Measurements from ENCODE around the gene PKD1L1.

PKD1L1 gene

DNA sequence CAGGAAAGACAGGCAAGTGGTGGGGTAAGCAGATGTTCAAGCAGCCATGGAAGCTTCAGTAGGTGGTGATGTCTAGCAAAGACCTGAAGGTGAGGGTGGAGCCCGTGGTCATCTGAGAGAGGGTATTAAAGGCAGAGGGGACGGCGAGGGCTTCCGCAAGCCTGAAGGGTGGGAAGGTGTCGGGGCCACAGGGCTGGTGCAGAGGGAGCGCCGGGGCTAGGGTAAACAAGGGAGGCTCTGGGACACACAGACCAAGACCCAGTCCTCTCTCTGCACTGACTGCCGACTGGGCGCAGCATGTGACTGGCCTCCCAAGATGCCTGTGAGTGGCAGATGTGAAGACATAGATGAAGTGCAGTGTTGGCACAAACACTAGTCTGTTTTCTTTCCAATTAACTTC is 132.4 kb downstream of the PKD1L1 start:
- H2AFZ ChIP-seq (ENCODE audit: low read length, unreplicated experiment), result no peak overlapping the region
- H3K4me1 ChIP-seq (ENCODE audit: control insufficient read depth, insufficient read depth, low read length, unreplicated experiment), result peaks cover 12% of the 10 kb centered on the region
- H3K27me3 ChIP-seq (ENCODE audit: insufficient read depth, low read length), result no peaks in the 10 kb centered on the region
- H3K36me3 ChIP-seq (ENCODE audit: insufficient read depth, low read length), result no peaks in the 10 kb centered on the region
- H3K4me3 ChIP-seq (ENCODE audit: low read depth, low read length), result no peak overlapping the region
- no peak overlapping the region for H3K27ac ChIP-seq (ENCODE audit: low read depth, low read length)
- H3K79me2 ChIP-seq (ENCODE audit: control insufficient read depth, insufficient read depth, low read length, unreplicated experiment), result no peaks in the 10 kb centered on the region

DNA sequence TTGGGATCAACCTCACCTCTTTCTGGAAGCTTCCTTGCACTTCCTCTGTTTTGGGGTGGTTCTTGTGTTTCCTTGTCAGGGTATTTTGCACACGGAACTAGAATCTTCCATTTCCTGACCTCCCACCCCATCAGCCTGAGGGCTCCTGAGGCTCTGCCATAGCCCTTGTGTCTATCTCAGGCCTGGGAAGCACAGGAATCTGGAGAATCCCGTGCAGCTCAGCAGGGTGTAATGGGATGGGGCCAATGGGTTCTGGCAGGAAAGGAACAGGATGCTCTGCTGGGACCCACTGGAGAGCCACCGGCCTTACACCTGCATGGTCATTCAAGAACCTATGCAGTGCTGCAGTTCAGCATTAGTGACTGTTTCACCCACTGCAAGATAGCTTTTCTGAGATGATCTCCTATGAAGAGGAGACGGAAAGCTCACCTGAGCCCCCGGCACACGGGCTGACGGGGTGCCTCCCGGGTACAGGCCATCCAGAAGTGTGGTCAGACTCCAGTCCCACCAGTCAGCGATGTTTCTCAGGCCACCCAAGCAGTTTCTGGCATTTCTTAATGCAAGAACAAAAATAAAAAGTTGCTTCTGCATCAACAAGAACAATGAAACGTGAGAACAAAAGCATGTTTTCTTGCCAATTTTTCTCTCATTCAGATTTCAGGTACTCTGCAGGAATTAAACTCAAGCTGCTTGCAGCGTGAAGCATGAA is 133.2 kb downstream of the PKD1L1 start:
- Histone ChIP-seq H3K4me3 (ENCODE audit: low read depth, low read length) (no peak overlapping the region), H2AFZ (ENCODE audit: low read length, unreplicated experiment) (no peak overlapping the region), H3K27ac (ENCODE audit: low read depth, low read length) (no peak overlapping the region), H3K36me3 (ENCODE audit: insufficient read depth, low read length) (no peaks in the 10 kb centered on the region), H3K4me1 (ENCODE audit: control insufficient read depth, insufficient read depth, low read length, unreplicated experiment) (peaks cover 12% of the 10 kb centered on the region), H3K27me3 (ENCODE audit: insufficient read depth, low read length) (no peaks in the 10 kb centered on the region), H3K79me2 (ENCODE audit: control insufficient read depth, insufficient read depth, low read length, unreplicated experiment) (no peaks in the 10 kb centered on the region)

DNA sequence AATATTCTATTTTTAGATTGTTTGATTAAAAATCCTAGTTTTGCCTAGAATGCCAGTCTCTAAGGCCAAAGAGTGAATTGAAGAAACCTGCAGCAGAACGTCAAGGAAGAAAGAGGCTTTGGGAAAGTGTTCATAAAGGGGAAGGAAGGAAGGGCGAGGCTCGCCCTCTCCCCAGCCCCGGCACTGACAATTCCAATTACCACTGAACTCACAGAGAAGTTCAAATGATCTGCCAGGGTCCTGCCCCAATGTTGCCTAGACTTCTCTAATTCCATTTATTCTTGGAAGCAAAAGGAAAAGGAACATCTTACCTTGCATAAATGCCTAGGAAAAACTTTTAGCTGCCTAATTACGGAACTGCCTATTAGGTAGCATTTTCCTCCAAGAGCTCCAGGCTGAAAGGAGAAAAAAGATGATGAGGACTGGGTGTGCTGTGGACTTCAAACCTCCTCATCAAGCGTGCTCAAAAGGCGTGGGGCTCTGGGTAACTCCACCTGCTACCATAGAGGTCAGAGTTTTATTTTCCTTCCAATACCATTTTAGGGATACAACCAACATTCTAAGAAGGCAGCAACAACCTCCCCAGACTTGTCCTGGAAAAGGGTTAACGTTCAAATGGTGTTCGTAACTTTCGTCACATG is 134.5 kb downstream of the PKD1L1 start:
- Histone ChIP-seq H3K36me3 (ENCODE audit: insufficient read depth, low read length) (no peaks in the 10 kb centered on the region), H3K4me3 (ENCODE audit: low read depth, low read length) (no peak overlapping the region), H3K79me2 (ENCODE audit: control insufficient read depth, insufficient read depth, low read length, unreplicated experiment) (no peaks in the 10 kb centered on the region), H3K27ac (ENCODE audit: low read depth, low read length) (no peak overlapping the region), H3K4me1 (ENCODE audit: control insufficient read depth, insufficient read depth, low read length, unreplicated experiment) (peaks cover 7% of the 10 kb centered on the region), H2AFZ (ENCODE audit: low read length, unreplicated experiment) (no peak overlapping the region), H3K27me3 (ENCODE audit: insufficient read depth, low read length) (no peaks in the 10 kb centered on the region)

DNA sequence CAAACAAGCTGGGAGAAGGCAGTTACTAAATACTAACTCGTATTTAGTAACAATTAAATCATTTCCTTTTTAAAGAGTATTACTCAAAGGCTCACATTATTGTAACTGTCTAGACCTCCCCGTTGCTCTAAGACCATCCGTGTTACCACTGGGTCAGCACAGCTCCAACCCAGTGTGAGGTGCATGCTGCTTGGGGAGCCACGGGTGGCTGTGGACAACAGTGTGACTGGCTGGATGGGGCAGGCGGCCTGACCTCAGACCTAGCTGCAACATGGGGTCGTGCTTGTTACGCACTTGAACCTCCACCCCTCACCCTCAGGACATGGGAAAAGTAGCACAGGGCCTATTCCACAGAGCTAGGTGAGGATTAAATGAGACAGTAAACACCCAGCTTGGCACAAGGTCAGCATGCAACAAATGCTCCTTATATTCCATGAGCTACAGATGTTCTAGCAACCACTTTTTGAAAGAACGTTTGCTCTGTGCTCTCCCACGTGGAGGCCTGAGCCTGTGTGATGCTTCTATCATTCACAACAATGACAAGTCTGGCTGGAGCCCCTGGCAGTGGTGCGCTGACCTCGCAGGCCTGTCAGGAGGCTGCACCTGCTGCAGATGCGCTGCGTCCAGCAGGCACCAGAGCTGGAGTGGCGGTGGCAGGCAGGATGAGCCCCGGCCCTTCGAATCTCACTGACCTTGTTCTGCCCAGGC is 135.7 kb downstream of the PKD1L1 start:
- no peak overlapping the region for H3K27ac ChIP-seq (ENCODE audit: low read depth, low read length)
- H3K79me2 ChIP-seq (ENCODE audit: control insufficient read depth, insufficient read depth, low read length, unreplicated experiment), result no peaks in the 10 kb centered on the region
- H3K4me1 ChIP-seq (ENCODE audit: control insufficient read depth, insufficient read depth, low read length, unreplicated experiment), result peaks cover 4% of the 10 kb centered on the region
- H3K27me3 ChIP-seq (ENCODE audit: insufficient read depth, low read length), result no peaks in the 10 kb centered on the region
- H3K36me3 ChIP-seq (ENCODE audit: insufficient read depth, low read length), result no peaks in the 10 kb centered on the region
- H2AFZ ChIP-seq (ENCODE audit: low read length, unreplicated experiment), result no peak overlapping the region
- H3K4me3 ChIP-seq (ENCODE audit: low read depth, low read length), result no peak overlapping the region

DNA sequence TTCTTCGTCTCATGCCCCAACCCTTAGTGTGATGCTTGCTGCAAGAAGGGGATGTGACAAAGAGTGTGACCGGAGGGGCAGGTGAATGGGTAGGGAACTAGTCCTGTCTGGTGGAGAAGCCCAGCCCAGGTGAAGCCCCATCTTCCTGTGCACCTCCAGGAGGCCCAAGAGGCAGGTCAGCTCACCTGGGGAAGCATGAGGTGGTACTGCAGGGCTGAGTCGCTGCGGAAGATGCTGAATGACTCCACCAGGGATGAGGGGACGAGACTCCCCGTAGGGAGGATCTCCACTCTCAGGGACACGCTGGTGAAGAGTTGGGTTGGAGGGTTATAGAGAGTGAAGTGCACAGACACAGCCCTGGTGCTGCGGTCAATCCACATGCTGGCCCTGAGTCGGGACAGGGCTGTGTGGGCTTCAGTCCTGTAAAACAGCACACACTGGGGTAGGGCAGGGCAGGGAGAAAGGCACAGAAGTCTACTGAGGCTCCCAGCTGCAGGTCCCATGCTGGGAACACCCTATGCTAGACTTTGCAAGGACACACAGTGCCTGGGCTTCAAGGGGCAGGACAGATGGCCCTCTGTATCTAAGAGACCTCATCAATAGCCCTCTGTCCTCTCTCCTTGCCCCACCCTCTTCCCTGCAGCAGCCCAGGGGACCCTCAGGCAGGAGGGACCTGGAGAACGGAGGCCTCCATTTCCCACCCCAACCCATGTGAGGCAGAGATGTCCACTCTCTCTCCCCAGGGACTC is 136.5 kb downstream of the PKD1L1 start:
- Histone ChIP-seq H3K79me2 (ENCODE audit: control insufficient read depth, insufficient read depth, low read length, unreplicated experiment) (no peaks in the 10 kb centered on the region), H3K4me1 (ENCODE audit: control insufficient read depth, insufficient read depth, low read length, unreplicated experiment) (peaks cover 4% of the 10 kb centered on the region), H3K36me3 (ENCODE audit: insufficient read depth, low read length) (no peaks in the 10 kb centered on the region), H2AFZ (ENCODE audit: low read length, unreplicated experiment) (no peak overlapping the region), H3K27ac (ENCODE audit: low read depth, low read length) (no peak overlapping the region), H3K4me3 (ENCODE audit: low read depth, low read length) (no peak overlapping the region), H3K27me3 (ENCODE audit: insufficient read depth, low read length) (no peaks in the 10 kb centered on the region)

DNA sequence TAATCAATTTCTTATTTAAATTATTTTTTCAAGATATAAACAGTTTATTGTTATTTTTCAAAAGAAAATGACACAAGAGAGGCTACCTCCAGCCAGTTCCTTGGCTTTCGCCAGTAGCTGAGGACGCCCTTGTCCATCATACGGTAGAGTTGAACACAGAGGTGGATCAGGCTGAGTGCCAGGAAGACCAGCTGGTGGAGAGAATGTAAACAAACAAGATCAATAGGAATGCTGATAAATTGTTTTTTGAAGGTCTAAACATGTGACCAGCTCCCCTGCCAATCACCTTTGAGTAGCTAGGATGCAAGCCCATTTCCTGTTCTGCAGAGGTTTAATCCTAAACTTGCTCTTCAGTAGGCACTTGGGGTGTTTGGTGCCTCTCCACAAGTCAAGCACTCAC is 138.9 kb downstream of the PKD1L1 start:
- H3K27ac ChIP-seq (ENCODE audit: low read depth, low read length), result no peak overlapping the region
- no peaks in the 10 kb centered on the region for H3K27me3 ChIP-seq (ENCODE audit: insufficient read depth, low read length)
- no peaks in the 10 kb centered on the region for H3K79me2 ChIP-seq (ENCODE audit: control insufficient read depth, insufficient read depth, low read length, unreplicated experiment)
- no peaks in the 10 kb centered on the region for H3K36me3 ChIP-seq (ENCODE audit: insufficient read depth, low read length)
- peaks cover 7% of the 10 kb centered on the region for H3K4me1 ChIP-seq (ENCODE audit: control insufficient read depth, insufficient read depth, low read length, unreplicated experiment)
- H2AFZ ChIP-seq (ENCODE audit: low read length, unreplicated experiment), result no peak overlapping the region
- no peak overlapping the region for H3K4me3 ChIP-seq (ENCODE audit: low read depth, low read length)

DNA sequence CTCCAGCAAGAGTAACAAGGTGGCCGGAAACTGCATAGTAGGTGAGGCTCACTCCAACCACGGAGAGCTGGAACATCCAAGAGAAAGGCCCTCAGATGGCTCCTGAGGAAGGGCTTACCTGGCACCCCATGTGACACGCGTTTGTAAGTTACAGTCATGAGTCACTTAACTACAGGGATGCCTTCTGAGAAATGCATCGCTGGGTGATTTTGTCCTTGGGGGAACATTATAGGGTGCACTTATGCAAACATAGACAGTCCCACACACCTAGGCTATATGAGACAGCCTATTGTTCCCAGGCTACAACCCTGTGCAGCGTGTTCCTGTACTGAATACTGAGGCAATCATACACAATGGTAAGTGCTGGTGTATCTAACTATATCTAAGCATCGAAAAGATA is 139.9 kb downstream of the PKD1L1 start:
- Histone ChIP-seq H3K79me2 (ENCODE audit: control insufficient read depth, insufficient read depth, low read length, unreplicated experiment) (no peaks in the 10 kb centered on the region), H2AFZ (ENCODE audit: low read length, unreplicated experiment) (no peak overlapping the region), H3K4me3 (ENCODE audit: low read depth, low read length) (no peak overlapping the region), H3K27me3 (ENCODE audit: insufficient read depth, low read length) (no peaks in the 10 kb centered on the region), H3K4me1 (ENCODE audit: control insufficient read depth, insufficient read depth, low read length, unreplicated experiment) (peaks cover 7% of the 10 kb centered on the region), H3K27ac (ENCODE audit: low read depth, low read length) (no peak overlapping the region), H3K36me3 (ENCODE audit: insufficient read depth, low read length) (no peaks in the 10 kb centered on the region)

DNA sequence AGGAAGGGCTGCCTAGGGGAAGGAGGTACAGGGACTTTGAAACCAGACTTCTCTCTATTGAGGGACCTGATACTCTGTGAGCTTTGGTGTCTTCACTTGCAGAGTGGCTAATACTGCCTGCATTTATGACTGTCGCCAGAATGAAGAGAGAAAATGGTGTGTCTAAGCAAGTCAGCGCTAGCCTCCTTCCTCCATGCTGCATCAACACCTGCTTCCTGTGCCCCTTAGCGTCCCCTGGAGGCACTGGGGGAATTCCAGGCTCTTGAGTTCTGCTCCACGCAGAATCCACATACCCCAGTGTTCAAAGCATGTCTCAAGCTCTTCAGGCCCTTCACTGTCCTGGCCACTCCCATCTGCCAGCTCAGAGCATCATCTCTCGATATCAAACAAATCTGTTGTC is 140.5 kb downstream of the PKD1L1 start:
- no peak overlapping the region for H3K4me3 ChIP-seq (ENCODE audit: low read depth, low read length)
- no peaks in the 10 kb centered on the region for H3K27me3 ChIP-seq (ENCODE audit: insufficient read depth, low read length)
- no peak overlapping the region for H2AFZ ChIP-seq (ENCODE audit: low read length, unreplicated experiment)
- no peaks in the 10 kb centered on the region for H3K36me3 ChIP-seq (ENCODE audit: insufficient read depth, low read length)
- H3K4me1 ChIP-seq (ENCODE audit: control insufficient read depth, insufficient read depth, low read length, unreplicated experiment), result peaks cover 7% of the 10 kb centered on the region
- no peaks in the 10 kb centered on the region for H3K79me2 ChIP-seq (ENCODE audit: control insufficient read depth, insufficient read depth, low read length, unreplicated experiment)
- H3K27ac ChIP-seq (ENCODE audit: low read depth, low read length), result no peak overlapping the region

DNA sequence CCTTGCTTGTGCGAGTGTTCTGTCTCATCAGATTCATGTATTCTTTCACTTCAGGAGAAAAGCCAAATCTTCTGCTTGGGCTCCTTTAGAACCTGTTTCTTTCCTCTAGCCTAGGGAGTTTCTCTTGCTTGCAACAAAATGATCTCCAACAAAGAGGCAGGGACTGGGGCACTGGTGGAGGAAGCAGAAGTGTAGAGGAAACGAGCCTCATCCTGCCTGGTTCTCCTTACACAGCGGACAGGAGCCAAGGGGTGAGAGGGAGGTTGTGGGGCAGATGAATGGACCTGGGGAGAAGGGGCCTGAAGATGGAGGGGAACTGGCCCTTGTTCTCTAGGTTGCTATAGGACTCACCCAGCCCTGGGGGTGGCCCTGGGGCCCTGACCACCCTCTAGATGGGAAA is 141.1 kb downstream of the PKD1L1 start:
- Histone ChIP-seq H3K79me2 (ENCODE audit: control insufficient read depth, insufficient read depth, low read length, unreplicated experiment) (no peaks in the 10 kb centered on the region), H3K4me1 (ENCODE audit: control insufficient read depth, insufficient read depth, low read length, unreplicated experiment) (peaks cover 7% of the 10 kb centered on the region), H3K27ac (ENCODE audit: low read depth, low read length) (no peak overlapping the region), H3K4me3 (ENCODE audit: low read depth, low read length) (no peak overlapping the region), H3K27me3 (ENCODE audit: insufficient read depth, low read length) (no peaks in the 10 kb centered on the region), H2AFZ (ENCODE audit: low read length, unreplicated experiment) (no peak overlapping the region), H3K36me3 (ENCODE audit: insufficient read depth, low read length) (no peaks in the 10 kb centered on the region)

DNA sequence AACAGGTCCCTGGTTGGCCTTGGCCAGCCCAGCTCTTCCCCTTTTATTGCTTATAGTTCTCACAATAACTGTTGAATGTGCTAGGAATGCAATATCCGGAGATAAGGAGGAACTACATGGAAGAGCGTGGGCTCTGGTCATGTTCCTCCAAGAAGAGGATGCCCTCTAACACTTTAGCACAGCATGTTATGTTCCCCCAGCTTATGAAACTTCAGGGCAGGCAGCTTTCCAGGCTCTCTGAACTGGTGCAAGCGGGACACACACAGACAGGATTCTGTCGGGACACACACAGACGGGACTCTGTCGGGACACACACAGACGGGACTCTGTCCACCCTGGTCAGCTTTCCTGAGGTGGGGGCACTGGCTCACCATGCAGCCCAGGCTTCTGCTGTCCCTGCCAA is 141.6 kb downstream of the PKD1L1 start:
- no peaks in the 10 kb centered on the region for H3K36me3 ChIP-seq (ENCODE audit: insufficient read depth, low read length)
- no peaks in the 10 kb centered on the region for H3K79me2 ChIP-seq (ENCODE audit: control insufficient read depth, insufficient read depth, low read length, unreplicated experiment)
- no peak overlapping the region for H3K4me3 ChIP-seq (ENCODE audit: low read depth, low read length)
- no peaks in the 10 kb centered on the region for H3K27me3 ChIP-seq (ENCODE audit: insufficient read depth, low read length)
- no peak overlapping the region for H2AFZ ChIP-seq (ENCODE audit: low read length, unreplicated experiment)
- no peak overlapping the region for H3K27ac ChIP-seq (ENCODE audit: low read depth, low read length)
- peaks cover 7% of the 10 kb centered on the region for H3K4me1 ChIP-seq (ENCODE audit: control insufficient read depth, insufficient read depth, low read length, unreplicated experiment)

Measured in ACC112 (cell line).